Stomach (tissue), 9 donors: ENCODE measurements around the gene ROCK1. TPM values are rescaled to one million over a fixed set of nuclear protein-coding genes. Genes with fewer than 3 reads are reported as not detected.
"Not testable (repeated sequence)": the region's sequence is repeated elsewhere in the genome, so short reads cannot be mapped to it uniquely, and the experiment has no call there.

Experiments used
- DNase-seq, 2 donors: peaks; one replicate each; pipeline versions ENCODE4 v3.0.0 to v3.0.0-alpha.2; 2013 to 2019
- H3K27ac ChIP-seq, 5 donors: fragments of 200-600 bp in 4 of 5; sonication (generic) in 4 of 5; one replicate each; pipeline ENCODE4 v1.5.1; 2013 to 2019; ENCODE audit warnings: mild to moderate bottlenecking in 1 of 5, moderate library complexity in 1 of 5
- H3K27me3 ChIP-seq, 3 donors: fragments of 200-600 bp; sonication (generic); one replicate each; pipeline ENCODE4 v1.5.1; 2017 to 2019; ENCODE audit warnings: mixed run types in 1 of 3
- H3K36me3 ChIP-seq, 4 donors: fragments of 200-600 bp; sonication (generic); 1 replicate in 3 of 4; 2 replicates in 1 of 4; pipeline ENCODE4 v1.5.1; 2016 to 2019
- H3K4me1 ChIP-seq, 4 donors: fragments of 200-600 bp; sonication (generic); one replicate each; pipeline ENCODE4 v1.5.1; 2016 to 2019
- H3K4me3 ChIP-seq, 4 donors: fragments of 200-600 bp; sonication (generic) in 3 of 4; one replicate each; pipeline ENCODE4 v1.5.1; 2016 to 2019; ENCODE audit warnings: mild to moderate bottlenecking in 1 of 4
- H3K9me3 ChIP-seq, 4 donors: fragments of 200-600 bp; sonication (generic); one replicate each; pipeline ENCODE4 v1.5.1; 2016 to 2019
- CTCF ChIP-seq, 7 experiments: fragments of 450-650 bp in 4 of 7; fragments of 200-600 bp in 3 of 7; sonication (generic) in 3 of 7; IDR thresholded peaks; one replicate each; pipeline ENCODE4 v1.5.1; 2016 to 2019; ENCODE audit warnings: antibody characterized with exemption in 7 of 7, control low read depth in 2 of 7, mild to moderate bottlenecking in 1 of 7
- EP300 ChIP-seq: sonication (generic); formaldehyde crosslinking; IDR thresholded peaks from one replicate; pipeline ENCODE4 v1.6.1; 2017; ENCODE audit warnings: antibody characterized with exemption
- POLR2A ChIP-seq, 4 donors: fragments of 450-650 bp; IDR thresholded peaks; one replicate each; pipeline ENCODE4 v1.6.1; 2016; ENCODE audit warnings: antibody characterized with exemption in 4 of 4, control low read depth in 2 of 4, mild to moderate bottlenecking in 1 of 4, moderate library complexity in 1 of 4
- POLR2AphosphoS5 ChIP-seq, 3 donors: sonication (generic); formaldehyde crosslinking; IDR thresholded peaks; one replicate each; pipeline ENCODE4 v1.6.1; 2016; ENCODE audit warnings: antibody characterized with exemption in 3 of 3
- WGBS, 5 donors: extraction: QIAGEN DNeasy Blood & Tissue Kit in 3 of 5; methylation state at CpG; one replicate each; pipeline versions ENCODE4 v1.1.5 to v1.1.7; 2013 to 2018; 5-methylcytosine and 5-hydroxymethylcytosine counted together
- intact Hi-C: fragments of 100-400 bp; cut with DNase I; formaldehyde crosslinking; loops from one replicate; pipeline ENCODE4 v1.15.1; 2023; ENCODE audit warnings: low total_unique reads
- polyA plus RNA-seq, 3 donors: library from polyadenylated mRNA; stranded (reverse); fragments of 200-250 nt; gene quantifications; one replicate each; pipeline ENCODE4 v1.2.3, GENCODE V29; 2013
- total RNA-seq, 5 donors: library from RNA; depleted of rRNA; stranded (reverse); fragments of >200 nt; gene quantifications; one replicate each; pipeline versions ENCODE4 v1.1.0 to v1.2.3, GENCODE V29; 2014 to 2016
- donor health status: healthy with polysubstance abuse.
- donor health status: Bipolar disorder and iron deficiency.
- donor health status: healthy.

The ROCK1 gene
- total and polyA plus RNA-seq, 8 donors, result 6.5 to 215 (median 65.8) TPM

DNA sequence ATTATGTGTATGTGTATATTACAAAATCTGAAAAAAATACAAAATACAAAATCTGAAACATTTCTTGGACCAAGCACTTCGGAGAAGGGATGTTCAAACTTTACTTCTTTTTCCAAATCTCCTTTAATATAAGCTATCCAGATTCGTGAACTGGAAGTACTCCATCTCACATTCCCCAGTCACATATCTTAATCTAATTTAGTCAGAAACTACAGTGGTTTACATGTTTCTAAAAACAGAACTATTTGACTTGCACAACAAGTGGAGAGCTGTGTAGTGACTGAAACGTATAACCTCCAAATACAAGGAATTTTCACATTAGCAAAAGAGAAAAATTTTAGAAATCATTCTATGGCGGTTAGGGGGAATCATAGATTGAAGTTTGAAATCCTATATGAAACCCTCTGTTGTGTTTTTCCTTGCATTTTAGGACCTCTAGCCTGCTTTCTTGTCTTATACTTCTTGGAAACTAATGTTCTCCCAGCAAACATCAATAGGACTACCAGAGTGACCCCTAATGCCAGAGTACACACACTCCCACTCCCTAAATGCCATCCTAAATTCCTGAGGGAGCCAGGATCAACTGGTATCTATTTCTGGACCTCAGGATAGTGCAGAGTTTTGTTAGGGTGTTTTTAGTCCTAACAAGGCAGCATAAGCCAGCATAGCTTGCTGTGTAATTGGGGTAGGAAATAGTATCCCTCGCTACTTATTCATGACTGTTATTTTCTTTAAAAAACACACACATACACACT is 30.2 kb upstream of the ROCK1 start:
- no peak for DNase-seq
- WGBS, 5 donors, result 57 to 70% (median 62%) methylated on average over 5 of the region's 5 CpGs
- H3K27ac ChIP-seq, result peak overlapping the region in 3 of 5 donors; percentile 8 to 54 (median 52)

GRCh38 chr18:21137719-21138488 is 26.3 kb upstream of the ROCK1 start:
- H3K4me1 ChIP-seq, H3K36me3 ChIP-seq, H3K27ac ChIP-seq, H3K4me3 ChIP-seq, DNase-seq, H3K9me3 ChIP-seq, intact Hi-C loops, H3K27me3 ChIP-seq: not testable (repeated sequence)
- 93 to 96% (median 95%) methylated on average over 25 to 41 of the region's 41 CpGs for WGBS, 5 donors

More for the DNA sequence above, 30.2 kb upstream of the ROCK1 start:
- Histone ChIP-seq H3K36me3 (no peaks in the 10 kb centered on the region), H3K4me1 (peaks cover 0 to 8% (median 2%) of the 10 kb centered on the region in 4 donors), H3K4me3 (no peak overlapping the region), H3K9me3 (peaks cover 0 to 9% (median 0%) of the 10 kb centered on the region in 4 donors), H3K27me3 (no peaks in the 10 kb centered on the region)
- intact Hi-C loops, result no loop called here
- TF ChIP-seq CTCF (IDR thresholded peaks at IDR 0.05) (no peak), POLR2AphosphoS5 (IDR thresholded peaks at IDR 0.05) (no peak), EP300 (no peak), POLR2A (IDR thresholded peaks at IDR 0.05) (no peak)

DNA sequence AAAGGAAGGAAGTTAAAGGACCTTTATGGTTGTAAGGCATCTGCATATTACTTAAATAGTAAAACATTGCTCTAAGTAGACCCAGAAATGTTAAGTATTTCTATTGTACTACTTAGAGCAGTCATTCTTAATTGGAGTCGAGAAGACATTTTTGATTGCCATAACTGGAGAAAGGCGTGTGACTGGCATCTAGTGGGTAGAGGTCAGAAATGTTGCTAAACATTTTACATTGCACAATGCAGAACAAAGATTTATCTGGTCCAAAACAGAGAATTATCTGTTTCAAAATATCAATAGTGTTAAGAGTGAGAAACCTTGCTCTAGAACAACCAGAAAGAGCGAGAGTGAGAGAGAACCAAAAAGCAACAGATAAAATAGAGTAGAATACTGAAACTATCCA is 23.3 kb upstream of the ROCK1 start:
- no peaks in the 10 kb centered on the region for H3K36me3 ChIP-seq
- H3K4me3 ChIP-seq, result no peak overlapping the region
- intact Hi-C loops, result no loop called here
- H3K9me3 ChIP-seq, result peaks cover 0 to 9% (median 0%) of the 10 kb centered on the region in 4 donors
- 33 to 50% (median 44%) methylated on average over 3 of the region's 3 CpGs for WGBS, 5 donors
- no peaks in the 10 kb centered on the region for H3K4me1 ChIP-seq
- H3K27me3 ChIP-seq, result no peaks in the 10 kb centered on the region
- DNase-seq, result peak in 1 of 2 donors; percentile 19
- TF ChIP-seq POLR2A (IDR thresholded peaks at IDR 0.05), result no peak
- peak in 3 of 7 experiments; percentile 11 to 32 (median 11) for TF ChIP-seq CTCF (IDR thresholded peaks at IDR 0.05)
- peak in 1 of 3 donors; percentile 6 for TF ChIP-seq POLR2AphosphoS5 (IDR thresholded peaks at IDR 0.05)
- TF ChIP-seq EP300, result no peak
- no peak overlapping the region for H3K27ac ChIP-seq

GRCh38 chr18:21132398-21132918 is 20.8 kb upstream of the ROCK1 start:
- intact Hi-C loops, result no loop called here
- Histone ChIP-seq H3K27me3 (no peaks in the 10 kb centered on the region), H3K36me3 (no peaks in the 10 kb centered on the region), H3K9me3 (no peaks in the 10 kb centered on the region), H3K4me3 (no peak overlapping the region), H3K27ac (no peak overlapping the region), H3K4me1 (no peaks in the 10 kb centered on the region)
- no peak for DNase-seq
- TF ChIP-seq POLR2A (IDR thresholded peaks at IDR 0.05) (no peak), EP300 (no peak), CTCF (IDR thresholded peaks at IDR 0.05) (no peak), POLR2AphosphoS5 (IDR thresholded peaks at IDR 0.05) (no peak)
- 83 to 97% (median 95%) methylated on average over 10 to 27 of the region's 27 CpGs for WGBS, 5 donors
